H9 (cell line): Measurements from ENCODE around the gene ENOPH1. TPM values are rescaled to one million over a fixed set of nuclear protein-coding genes. Genes with fewer than 3 reads are reported as not detected.

Experiments
- DNase-seq: peaks from one replicate; pipeline ENCODE4 v3.0.0-alpha.2; 2017
- H2AFZ ChIP-seq: one replicate; pipeline ENCODE4 v1.6.1; 2013; ENCODE audit warnings: mild to moderate bottlenecking, low read length, control low read depth, moderate library complexity
- H2AK5ac ChIP-seq: 2 replicates; pipeline ENCODE4 v1.6.1; 2013; ENCODE audit warnings: low read length, control low read depth, mixed read lengths; ENCODE audit not compliant: insufficient read length
- H2BK120ac ChIP-seq: one replicate; pipeline ENCODE4 v1.6.1; 2013; ENCODE audit warnings: low read depth, mild to moderate bottlenecking, low read length, control low read depth, inconsistent platforms; ENCODE audit not compliant: poor library complexity, severe bottlenecking
- H2BK12ac ChIP-seq: 2 replicates; pipeline ENCODE4 v1.6.1; 2013; ENCODE audit warnings: low read length, control low read depth, mixed read lengths, low read depth; ENCODE audit not compliant: insufficient read length
- H2BK15ac ChIP-seq: 2 replicates; pipeline ENCODE4 v1.6.1; 2013; ENCODE audit warnings: low read depth, low read length, control low read depth
- H2BK20ac ChIP-seq: one replicate; pipeline ENCODE4 v1.6.1; 2013; ENCODE audit warnings: low read depth, mild to moderate bottlenecking, low read length, control low read depth, inconsistent platforms; ENCODE audit not compliant: poor library complexity, severe bottlenecking
- H2BK5ac ChIP-seq: 2 replicates; pipeline ENCODE4 v1.6.1; 2013; ENCODE audit warnings: low read length, control low read depth, mixed read lengths; ENCODE audit not compliant: insufficient read length
- H3K14ac ChIP-seq: 2 replicates; pipeline ENCODE4 v1.6.1; 2013; ENCODE audit warnings: low read length, control low read depth; ENCODE audit not compliant: insufficient read depth
- H3K18ac ChIP-seq: 2 replicates; pipeline ENCODE4 v1.6.1; 2013; ENCODE audit warnings: low read depth, mild to moderate bottlenecking, mixed read lengths, low read length, control low read depth; ENCODE audit not compliant: insufficient read length
- H3K23ac ChIP-seq: 2 replicates; pipeline ENCODE4 v1.6.1; 2013; ENCODE audit warnings: low read length, control low read depth, mixed read lengths, low read depth; ENCODE audit not compliant: insufficient read length
- H3K23me2 ChIP-seq: 2 replicates; pipeline ENCODE4 v1.6.1; 2013; ENCODE audit warnings: low read depth, mild to moderate bottlenecking, mixed read lengths, low read length, control low read depth; ENCODE audit not compliant: insufficient read length, poor library complexity, severe bottlenecking
- H3K27ac ChIP-seq: 2 replicates; pipeline ENCODE4 v1.5.1; 2013; ENCODE audit warnings: low read length, control low read depth, mixed read lengths, low read depth; ENCODE audit not compliant: insufficient read length
- H3K27me3 ChIP-seq: 2 replicates; pipeline ENCODE4 v1.6.1; 2013; ENCODE audit warnings: low read length, control low read depth, inconsistent platforms; ENCODE audit not compliant: insufficient read depth
- H3K4ac ChIP-seq: 2 replicates; pipeline ENCODE4 v1.6.1; 2013; ENCODE audit warnings: low read depth, mild to moderate bottlenecking, control low read depth, inconsistent platforms, low read length, moderate library complexity
- H3K4me1 ChIP-seq: 2 replicates; pipeline ENCODE4 v1.6.1; 2013; ENCODE audit warnings: low read length, control low read depth, inconsistent platforms; ENCODE audit not compliant: insufficient read depth
- H3K4me2 ChIP-seq: 2 replicates; pipeline ENCODE4 v1.6.1; 2013; ENCODE audit warnings: low read length, control low read depth, mixed read lengths; ENCODE audit not compliant: insufficient read length, insufficient read depth
- H3K56ac ChIP-seq: 2 replicates; pipeline ENCODE4 v1.6.1; 2013; ENCODE audit warnings: low read depth, mild to moderate bottlenecking, mixed read lengths, low read length, control low read depth; ENCODE audit not compliant: insufficient read length
- H3K79me1 ChIP-seq: 2 replicates; pipeline ENCODE4 v1.6.1; 2013; ENCODE audit warnings: low read depth, mild to moderate bottlenecking, moderate library complexity, low read length, control low read depth, inconsistent platforms; ENCODE audit not compliant: insufficient read depth, poor library complexity, severe bottlenecking
- H3K79me2 ChIP-seq: 2 replicates; pipeline ENCODE4 v1.6.1; 2013; ENCODE audit warnings: low read length, control low read depth, inconsistent platforms; ENCODE audit not compliant: insufficient read depth
- H3K9ac ChIP-seq: 2 replicates; pipeline ENCODE4 v1.6.1; 2013; ENCODE audit warnings: low read length, control low read depth, mixed read lengths; ENCODE audit not compliant: insufficient read length; ENCODE audit errors: extremely low read depth
- H3K9me3 ChIP-seq: one replicate; pipeline ENCODE4 v1.6.1; 2013; ENCODE audit warnings: low read depth, low read length, inconsistent platforms; ENCODE audit not compliant: control insufficient read depth
- H3T11ph ChIP-seq: one replicate; pipeline ENCODE4 v1.6.1; 2013; ENCODE audit warnings: mild to moderate bottlenecking, low read length, control low read depth, inconsistent platforms
- H4K20me1 ChIP-seq: one replicate; pipeline ENCODE4 v1.6.1; 2013; ENCODE audit not compliant: control insufficient read depth, insufficient read length, insufficient read depth
- H4K5ac ChIP-seq: 2 replicates; pipeline ENCODE4 v1.6.1; 2013; ENCODE audit warnings: low read depth, mild to moderate bottlenecking, mixed read lengths, low read length, control low read depth; ENCODE audit not compliant: insufficient read length
- H4K8ac ChIP-seq: replicated peaks from 2 replicates; pipeline ENCODE4 v1.6.1; 2013; ENCODE audit warnings: low read length, control low read depth, mixed read lengths, low read depth; ENCODE audit not compliant: insufficient read length
- H4K91ac ChIP-seq: 2 replicates; pipeline ENCODE4 v1.6.1; 2013; ENCODE audit warnings: low read depth, mild to moderate bottlenecking, moderate library complexity, mixed read lengths, low read length, control low read depth; ENCODE audit not compliant: insufficient read length
- H3K27ac Mint-ChIP-seq, 3 experiments: 2 replicates in 2 of 3; 3 replicates in 1 of 3; pipeline ENCODE4 v1.8.0; 2020 to 2021; ENCODE audit warnings: mixed read lengths in 3 of 3, mild to moderate bottlenecking in 1 of 3, moderate library complexity in 1 of 3
- H3K27me3 Mint-ChIP-seq: 2 replicates; pipeline ENCODE4 v1.8.0; 2021; ENCODE audit warnings: low read depth, mild to moderate bottlenecking, moderate library complexity, mixed read lengths
- H3K36me3 Mint-ChIP-seq, 3 experiments: 2 replicates in 2 of 3; 3 replicates in 1 of 3; pipeline ENCODE4 v1.8.0; 2020 to 2021; ENCODE audit warnings: low read depth in 3 of 3, mixed read lengths in 3 of 3; ENCODE audit not compliant: insufficient read depth in 1 of 3
- H3K4me1 Mint-ChIP-seq, 2 experiments: 2 replicates each; pipeline ENCODE4 v1.8.0; 2020; ENCODE audit warnings: mixed read lengths in 2 of 2
- H3K4me3 Mint-ChIP-seq, 2 experiments: 2 replicates in 1 of 2; 3 replicates in 1 of 2; pipeline ENCODE4 v1.8.0; 2020 to 2021; ENCODE audit warnings: mild to moderate bottlenecking in 2 of 2, mixed read lengths in 2 of 2, moderate library complexity in 1 of 2
- H3K9me3 Mint-ChIP-seq, 2 experiments: 2 replicates in 1 of 2; 3 replicates in 1 of 2; pipeline ENCODE4 v1.8.0; 2020; ENCODE audit warnings: mild to moderate bottlenecking in 2 of 2, mixed read lengths in 2 of 2, moderate library complexity in 1 of 2
- WGBS: extraction: QIAGEN DNeasy Blood & Tissue Kit; methylation state at CpG from one replicate; pipeline ENCODE4 v1.1.7; 2013; ENCODE audit warnings: missing lambda C conversion rate, low lambda C conversion rate, mixed read lengths; ENCODE audit not compliant: insufficient read length; ENCODE audit errors: extremely low coverage; 5-methylcytosine and 5-hydroxymethylcytosine counted together
- total RNA-seq: library from RNA; stranded (reverse); gene quantifications from 2 replicates; pipeline ENCODE4 v1.2.1, GENCODE V29; 2021
- TF ChIP-seq, protein P1 (sequence below): fragments of 200-600 bp; sonication (generic); conservative IDR thresholded peaks from 3 replicates; pipeline ENCODE4 v1.8.0; 2021; ENCODE audit warnings: antibody characterized with exemption, mild to moderate bottlenecking

Gene ENOPH1
- total RNA-seq, 1 experiment from 2014 or later: 62.4 TPM

DNA sequence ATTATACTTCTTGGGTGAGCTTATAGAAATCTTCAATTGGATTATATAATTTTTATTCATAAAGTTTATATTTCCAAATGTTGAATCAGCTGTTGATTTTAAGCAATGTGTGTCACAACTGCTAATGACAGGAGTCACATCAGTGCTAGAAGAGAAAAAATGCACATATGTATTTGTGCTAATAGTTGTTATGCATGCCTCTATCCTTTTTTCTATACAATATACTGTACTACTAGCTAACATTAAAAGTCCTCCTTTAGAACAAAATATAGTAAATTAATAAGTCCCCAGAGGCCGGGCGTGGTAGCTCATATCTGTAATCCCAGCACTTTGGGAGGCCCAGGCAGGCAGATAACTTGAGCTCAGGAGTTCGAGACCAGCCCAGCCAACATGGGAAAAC, 32.9 kb upstream of the ENOPH1 start:
- Mint-ChIP-seq H3K27me3 (no peaks in the 10 kb centered on the region), H3K27ac (no peak overlapping the region), H3K36me3 (no peaks in the 10 kb centered on the region), H3K9me3 (no peaks in the 10 kb centered on the region; a peak in 1 of 5 replicates), H3K4me1 (peaks cover 6% of the 10 kb centered on the region in 2 experiments; a peak in 3 of 4 replicates), H3K4me3 (no peak overlapping the region)
- H3K27ac ChIP-seq: no peak overlapping the region
- no peaks in the 10 kb centered on the region for H3K79me2 ChIP-seq
- H2BK5ac ChIP-seq: no peak overlapping the region
- no peak overlapping the region for H3K56ac ChIP-seq
- H4K8ac ChIP-seq: no peak overlapping the region
- H2AFZ ChIP-seq: no peak overlapping the region
- H3K14ac ChIP-seq: no peak overlapping the region
- WGBS: no CpG with 5 or more reads among the region's 3 CpGs
- H2BK20ac ChIP-seq: no peak overlapping the region
- no peaks in the 10 kb centered on the region for H4K20me1 ChIP-seq
- no peaks in the 10 kb centered on the region for H3K79me1 ChIP-seq
- no peaks in the 10 kb centered on the region for H3K4me1 ChIP-seq
- H3T11ph ChIP-seq: no peak overlapping the region
- H4K91ac ChIP-seq: no peak overlapping the region
- no peak overlapping the region for H4K5ac ChIP-seq
- H2BK15ac ChIP-seq: no peak overlapping the region
- H3K23me2 ChIP-seq: no peaks in the 10 kb centered on the region
- H3K23ac ChIP-seq: no peak overlapping the region
- H3K4ac ChIP-seq: no peak overlapping the region
- DNase-seq: no peak
- no peak overlapping the region for H3K4me2 ChIP-seq
- H3K9ac ChIP-seq: no peak overlapping the region
- H2BK12ac ChIP-seq: no peak overlapping the region
- no peak overlapping the region for H2AK5ac ChIP-seq
- H3K9me3 ChIP-seq: no peaks in the 10 kb centered on the region
- H3K18ac ChIP-seq: no peak overlapping the region
- TF ChIP-seq, protein P1, sequence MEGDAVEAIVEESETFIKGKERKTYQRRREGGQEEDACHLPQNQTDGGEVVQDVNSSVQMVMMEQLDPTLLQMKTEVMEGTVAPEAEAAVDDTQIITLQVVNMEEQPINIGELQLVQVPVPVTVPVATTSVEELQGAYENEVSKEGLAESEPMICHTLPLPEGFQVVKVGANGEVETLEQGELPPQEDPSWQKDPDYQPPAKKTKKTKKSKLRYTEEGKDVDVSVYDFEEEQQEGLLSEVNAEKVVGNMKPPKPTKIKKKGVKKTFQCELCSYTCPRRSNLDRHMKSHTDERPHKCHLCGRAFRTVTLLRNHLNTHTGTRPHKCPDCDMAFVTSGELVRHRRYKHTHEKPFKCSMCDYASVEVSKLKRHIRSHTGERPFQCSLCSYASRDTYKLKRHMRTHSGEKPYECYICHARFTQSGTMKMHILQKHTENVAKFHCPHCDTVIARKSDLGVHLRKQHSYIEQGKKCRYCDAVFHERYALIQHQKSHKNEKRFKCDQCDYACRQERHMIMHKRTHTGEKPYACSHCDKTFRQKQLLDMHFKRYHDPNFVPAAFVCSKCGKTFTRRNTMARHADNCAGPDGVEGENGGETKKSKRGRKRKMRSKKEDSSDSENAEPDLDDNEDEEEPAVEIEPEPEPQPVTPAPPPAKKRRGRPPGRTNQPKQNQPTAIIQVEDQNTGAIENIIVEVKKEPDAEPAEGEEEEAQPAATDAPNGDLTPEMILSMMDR: no peak
- no peak overlapping the region for H2BK120ac ChIP-seq
- H3K27me3 ChIP-seq: no peaks in the 10 kb centered on the region
